Smooth muscle cell (in vitro differentiated cells): ENCODE data around the gene FSIP1. TPM values are rescaled to one million over a fixed set of nuclear protein-coding genes. Genes with fewer than 3 reads are reported as not detected.
A peak's percentile ranks its signal among the peaks of the same experiment; 100 is the strongest.

ENCODE experiments used
- DNase-seq: peaks from one replicate; lab custom pipeline; 2025; ENCODE audit not compliant: unreplicated experiment; lab: John Stamatoyannopoulos, UW
- H2AFZ ChIP-seq: fragments of 200-600 bp; sonication (generic); 2 replicates; pipeline ENCODE4 v1.6.0; 2016; ENCODE audit warnings: antibody characterized with exemption, low read depth, mild to moderate bottlenecking
- H3F3A ChIP-seq: fragments of 200-600 bp; sonication (generic); 2 replicates; pipeline ENCODE4 v1.6.0; 2017; ENCODE audit warnings: antibody characterized with exemption, low read depth
- H3K27ac ChIP-seq: fragments of 200-600 bp; sonication (generic); 2 replicates; pipeline ENCODE4 v1.5.1; 2016; ENCODE audit warnings: low read depth, mild to moderate bottlenecking
- H3K27me3 ChIP-seq: fragments of 200-600 bp; sonication (generic); 2 replicates; pipeline ENCODE4 v1.6.1; 2016; ENCODE audit warnings: low read depth, mild to moderate bottlenecking
- H3K36me3 ChIP-seq: fragments of 200-600 bp; sonication (generic); 2 replicates; pipeline ENCODE4 v1.5.1; 2016; ENCODE audit warnings: low read depth
- H3K4me1 ChIP-seq: fragments of 200-600 bp; sonication (generic); 2 replicates; pipeline ENCODE4 v1.5.1; 2016; ENCODE audit warnings: low read depth
- H3K4me2 ChIP-seq: fragments of 200-600 bp; sonication (generic); 2 replicates; pipeline ENCODE4 v1.6.0; 2016; ENCODE audit warnings: mild to moderate bottlenecking
- H3K4me3 ChIP-seq: fragments of 200-600 bp; sonication (generic); 2 replicates; pipeline ENCODE4 v1.5.1; 2016; ENCODE audit warnings: mild to moderate bottlenecking
- H3K79me2 ChIP-seq: fragments of 200-600 bp; sonication (generic); 2 replicates; pipeline ENCODE4 v1.6.0; 2016; ENCODE audit warnings: low read depth, mild to moderate bottlenecking
- H3K9ac ChIP-seq: fragments of 200-600 bp; sonication (generic); 2 replicates; pipeline ENCODE4 v1.6.0; 2016; ENCODE audit warnings: low read depth
- H3K9me3 ChIP-seq: fragments of 200-600 bp; sonication (generic); replicated peaks from 2 replicates; pipeline ENCODE4 v1.5.1; 2016; ENCODE audit warnings: low read depth
- H4K20me1 ChIP-seq: fragments of 200-600 bp; sonication (generic); 2 replicates; pipeline ENCODE4 v1.6.0; 2016; ENCODE audit warnings: low read depth
- WGBS: methylation state at CpG from one replicate; pipeline ENCODE4 v1.1.7; 2016; ENCODE audit warnings: low lambda C conversion rate; 5-methylcytosine and 5-hydroxymethylcytosine counted together
- polyA plus RNA-seq: library from polyadenylated mRNA; unstranded; fragments of >200 nt; fragmentation: Nextera tagmentation; extraction: Ambion mirVana; gene quantifications from 2 replicates; pipeline ENCODE4 v1.2.1, GENCODE V29; 2016
- total RNA-seq: library from RNA; depleted of rRNA; stranded (reverse); fragments of >200 nt; gene quantifications from 2 replicates; pipeline ENCODE4 v1.2.3, GENCODE V29; 2014
- TF ChIP-seq, protein P1 (sequence below): fragments of 200-600 bp; sonication (generic); IDR thresholded peaks from 2 replicates; pipeline ENCODE4 v1.5.1; 2017; ENCODE audit warnings: borderline replicate concordance, mild to moderate bottlenecking, antibody characterized with exemption; ENCODE audit not compliant: insufficient read depth, poor library complexity, severe bottlenecking

The FSIP1 gene
- total and polyA plus RNA-seq, 2 experiments from 2014 or later: 0.13 to 0.43 TPM

DNA sequence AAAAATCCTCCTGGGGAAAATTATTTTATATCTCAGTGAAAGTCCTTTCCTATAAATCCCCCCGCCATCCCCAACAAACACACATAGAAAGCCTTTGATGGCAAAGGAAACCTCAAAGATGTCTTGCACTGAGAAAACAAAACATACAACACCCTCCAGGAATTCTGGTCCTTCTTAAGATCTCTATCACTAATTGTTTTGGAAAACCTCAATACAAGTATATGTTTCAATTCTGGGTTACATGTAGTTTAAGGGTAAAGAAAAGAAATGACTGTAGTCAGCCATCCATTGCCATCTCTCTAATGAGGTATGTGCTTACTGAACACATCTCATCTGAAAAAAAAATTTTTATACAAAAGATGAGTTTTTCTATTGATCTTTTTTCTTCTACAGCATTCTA lies 97.3 kb downstream of the FSIP1 start:
- WGBS: 94% methylated on average over 1 of the region's 1 CpG
- Histone ChIP-seq H3K27ac (no peak overlapping the region), H3F3A (no peaks in the 10 kb centered on the region), H3K4me3 (no peak overlapping the region), H3K27me3 (no peaks in the 10 kb centered on the region), H3K36me3 (no peaks in the 10 kb centered on the region), H3K4me2 (no peak overlapping the region), H3K9ac (no peak overlapping the region), H2AFZ (no peak overlapping the region), H3K9me3 (no peaks in the 10 kb centered on the region), H4K20me1 (no peaks in the 10 kb centered on the region), H3K4me1 (peaks cover 7% of the 10 kb centered on the region), H3K79me2 (no peaks in the 10 kb centered on the region)
- DNase-seq: no peak
- TF ChIP-seq, protein P1, sequence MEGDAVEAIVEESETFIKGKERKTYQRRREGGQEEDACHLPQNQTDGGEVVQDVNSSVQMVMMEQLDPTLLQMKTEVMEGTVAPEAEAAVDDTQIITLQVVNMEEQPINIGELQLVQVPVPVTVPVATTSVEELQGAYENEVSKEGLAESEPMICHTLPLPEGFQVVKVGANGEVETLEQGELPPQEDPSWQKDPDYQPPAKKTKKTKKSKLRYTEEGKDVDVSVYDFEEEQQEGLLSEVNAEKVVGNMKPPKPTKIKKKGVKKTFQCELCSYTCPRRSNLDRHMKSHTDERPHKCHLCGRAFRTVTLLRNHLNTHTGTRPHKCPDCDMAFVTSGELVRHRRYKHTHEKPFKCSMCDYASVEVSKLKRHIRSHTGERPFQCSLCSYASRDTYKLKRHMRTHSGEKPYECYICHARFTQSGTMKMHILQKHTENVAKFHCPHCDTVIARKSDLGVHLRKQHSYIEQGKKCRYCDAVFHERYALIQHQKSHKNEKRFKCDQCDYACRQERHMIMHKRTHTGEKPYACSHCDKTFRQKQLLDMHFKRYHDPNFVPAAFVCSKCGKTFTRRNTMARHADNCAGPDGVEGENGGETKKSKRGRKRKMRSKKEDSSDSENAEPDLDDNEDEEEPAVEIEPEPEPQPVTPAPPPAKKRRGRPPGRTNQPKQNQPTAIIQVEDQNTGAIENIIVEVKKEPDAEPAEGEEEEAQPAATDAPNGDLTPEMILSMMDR: no peak

DNA sequence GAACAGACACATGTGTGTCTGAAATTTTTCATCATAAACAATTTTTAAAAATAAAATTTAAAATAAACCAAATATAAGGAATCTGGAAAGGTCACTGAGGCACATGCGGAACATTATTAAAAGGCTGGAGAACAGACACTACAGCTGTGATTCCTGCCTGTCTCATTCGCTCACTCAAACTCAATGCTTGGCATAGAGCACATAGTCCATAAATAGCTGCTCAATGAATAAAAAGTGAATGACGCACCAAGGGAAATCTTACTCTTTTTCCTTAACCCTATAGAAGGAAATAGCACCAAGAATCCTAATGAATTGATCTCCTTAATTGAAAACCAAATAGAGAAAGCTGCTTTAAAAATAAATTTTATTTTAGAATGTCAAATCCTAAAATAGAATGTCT lies 98.4 kb downstream of the FSIP1 start:
- 63% methylated on average over 3 of the region's 3 CpGs for WGBS
- H3F3A ChIP-seq: no peaks in the 10 kb centered on the region
- H3K9ac ChIP-seq: no peak overlapping the region
- no peaks in the 10 kb centered on the region for H3K36me3 ChIP-seq
- H3K4me1 ChIP-seq: peaks cover 7% of the 10 kb centered on the region
- no peak overlapping the region for H3K4me3 ChIP-seq
- TF ChIP-seq, protein P1: no peak
- H4K20me1 ChIP-seq: no peaks in the 10 kb centered on the region
- DNase-seq: no peak
- H3K9me3 ChIP-seq: no peaks in the 10 kb centered on the region
- H3K27ac ChIP-seq: no peak overlapping the region
- no peak overlapping the region for H3K4me2 ChIP-seq
- H2AFZ ChIP-seq: no peak overlapping the region
- no peaks in the 10 kb centered on the region for H3K79me2 ChIP-seq
- H3K27me3 ChIP-seq: no peaks in the 10 kb centered on the region

DNA sequence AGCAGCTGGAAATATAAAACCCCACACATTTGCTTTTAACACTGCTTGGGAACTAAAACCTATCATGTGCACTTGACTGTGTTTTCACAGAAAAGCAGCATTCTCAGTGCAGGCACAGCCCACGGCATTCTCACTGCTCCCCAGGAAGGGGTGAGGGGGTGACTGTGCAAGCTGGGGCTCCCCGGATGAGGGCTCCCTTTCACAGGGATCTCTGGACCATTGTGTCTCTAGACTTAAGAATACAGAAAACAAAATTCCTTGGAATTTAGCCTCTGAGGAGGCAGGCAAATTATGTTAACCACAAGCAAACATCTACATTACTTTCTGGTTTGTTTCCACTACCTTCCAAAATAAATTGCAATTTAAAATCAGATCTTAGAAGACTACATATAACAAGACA lies 100.3 kb downstream of the FSIP1 start:
- Histone ChIP-seq H3K4me1 (peaks cover 7% of the 10 kb centered on the region), H3F3A (no peaks in the 10 kb centered on the region), H3K79me2 (no peaks in the 10 kb centered on the region), H3K4me2 (no peak overlapping the region), H3K36me3 (no peaks in the 10 kb centered on the region), H3K9me3 (no peaks in the 10 kb centered on the region), H3K27ac (no peak overlapping the region), H3K4me3 (no peak overlapping the region), H4K20me1 (no peaks in the 10 kb centered on the region), H3K9ac (no peak overlapping the region), H3K27me3 (no peaks in the 10 kb centered on the region), H2AFZ (no peak overlapping the region)
- no peak for DNase-seq
- TF ChIP-seq, protein P1: no peak
- WGBS: 72% methylated on average over 2 of the region's 2 CpGs

DNA sequence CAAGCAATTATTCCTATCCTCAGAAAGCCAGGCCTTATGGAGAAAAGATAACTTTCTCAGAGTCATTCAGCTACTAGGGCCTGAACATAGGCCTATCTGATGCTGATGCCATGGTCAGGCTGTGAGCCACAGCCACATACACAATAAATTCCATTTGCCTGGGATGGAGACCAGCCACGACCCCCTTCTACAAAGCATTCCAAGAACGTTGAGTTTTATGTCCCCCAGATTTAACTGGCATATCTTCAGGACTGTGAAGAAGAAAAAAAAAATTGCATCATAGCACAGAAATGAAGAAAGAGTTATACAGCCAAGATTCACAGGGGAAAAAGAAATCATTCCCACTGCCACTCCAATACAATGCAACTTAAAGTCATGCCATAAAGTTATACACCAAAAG lies 101.8 kb downstream of the FSIP1 start:
- H3K27me3 ChIP-seq: no peaks in the 10 kb centered on the region
- 5% methylated on average over 2 of the region's 2 CpGs for WGBS
- H2AFZ ChIP-seq: peak overlapping the region; percentile 16
- no peak overlapping the region for H3K4me3 ChIP-seq
- H3K79me2 ChIP-seq: no peaks in the 10 kb centered on the region
- peaks cover 7% of the 10 kb centered on the region for H3K4me1 ChIP-seq
- TF ChIP-seq, protein P1: no peak
- H3K9me3 ChIP-seq: no peaks in the 10 kb centered on the region
- H3K9ac ChIP-seq: no peak overlapping the region
- no peaks in the 10 kb centered on the region for H3F3A ChIP-seq
- peak overlapping the region; percentile 21 for H3K27ac ChIP-seq
- DNase-seq: no peak
- H3K4me2 ChIP-seq: no peak overlapping the region
- H3K36me3 ChIP-seq: no peaks in the 10 kb centered on the region
- no peaks in the 10 kb centered on the region for H4K20me1 ChIP-seq
